Right cardiac atrium (tissue), 5 donors: ENCODE results near the gene KRTAP10-1. TPM values are rescaled to one million over a fixed set of nuclear protein-coding genes. Genes with fewer than 3 reads are reported as not detected.

ENCODE experiments used
- ATAC-seq, 2 donors: fragments of 200-7000 bp; cut with Tn5 transposase; one replicate each; pipeline versions ENCODE4 v1.8.0 to v1.9.1; 2020; ENCODE audit warnings: moderate library complexity in 2 of 2, mild to moderate bottlenecking in 1 of 2
- DNase-seq, 3 donors: peaks; one replicate each; pipeline ENCODE4 v3.0.0-alpha.2; 2020
- H3K27ac ChIP-seq: one replicate; pipeline ENCODE4 v1.5.1; 2013; ENCODE audit warnings: mild to moderate bottlenecking, low read length, control low read depth, moderate library complexity
- H3K27me3 ChIP-seq: one replicate; pipeline ENCODE4 v1.6.1; 2013; ENCODE audit not compliant: control insufficient read depth, insufficient read depth
- H3K4me1 ChIP-seq: one replicate; pipeline ENCODE4 v1.6.1; 2013; ENCODE audit warnings: low read length; ENCODE audit not compliant: control insufficient read depth, insufficient read depth
- H3K4me3 ChIP-seq: one replicate; pipeline ENCODE4 v1.5.1; 2013; ENCODE audit warnings: low read length, control low read depth
- H3K9me3 ChIP-seq: one replicate; pipeline ENCODE4 v1.6.1; 2013; ENCODE audit warnings: low read length; ENCODE audit not compliant: control insufficient read depth
- WGBS: extraction: QIAGEN DNeasy Blood & Tissue Kit; methylation state at CpG from one replicate; pipeline ENCODE4 v1.1.7; 2013; 5-methylcytosine and 5-hydroxymethylcytosine counted together
- intact Hi-C, 4 donors: fragments of 100-400 bp; cut with DNase I; formaldehyde crosslinking; loops; one replicate each; pipeline versions ENCODE4 v1.11.0 to v1.14.0; 2022 to 2023
- polyA plus RNA-seq: library from polyadenylated mRNA; stranded (reverse); fragments of 200-250 nt; gene quantifications from one replicate; pipeline ENCODE4 v1.2.3, GENCODE V29; 2013
- total RNA-seq, 4 donors: library from RNA; stranded (reverse); fragmentation: NEBNext Ultra II Directional; extraction: Animal tissue kit (Norgen Biotek cat#: 25700); gene quantifications; one replicate each; pipeline ENCODE4 v1.2.1, GENCODE V29; 2021
- donor health status: healthy with polysubstance abuse.
- donor health status: DM: no; HTN: yes; CAD: no.
- donor health status: DM: no; HTN: no; CAD: no.
- donor health status: DM: no; HTN: yes; CAD: no; lungs with severe emphysema.
- donor health status: DM: yes; HTN: yes; CAD: no.

KRTAP10-1 gene
- total and polyA plus RNA-seq, 5 donors = not detected

- no peak overlapping the region for H3K27ac ChIP-seq
- intact Hi-C loops = loop anchor here in 2 of 4 donors (10.0 kb wide), 2 partner anchors 237 to 277 kb away; no protein-coding TSS in a partner anchor
- no peak for ATAC-seq
- H3K9me3 ChIP-seq = no peaks in the 10 kb centered on the region
- H3K27me3 ChIP-seq = no peaks in the 10 kb centered on the region
- WGBS = 75% methylated on average over 15 of the region's 15 CpGs
- peak in 2 of 3 donors; percentile 3 to 37 for DNase-seq
- no peak overlapping the region for H3K4me3 ChIP-seq
- H3K4me1 ChIP-seq = no peaks in the 10 kb centered on the region
These were observed 22.7 kb downstream of the KRTAP10-1 start for GRCh38 chr21:44517175-44517899.

GRCh38 chr21:44516828-44517174, 23.2 kb downstream of the KRTAP10-1 start:
- no peak overlapping the region for H3K27ac ChIP-seq
- no peaks in the 10 kb centered on the region for H3K4me1 ChIP-seq
- DNase-seq = peak in 1 of 3 donors; percentile 30
- ATAC-seq = no peak
- WGBS = 87% methylated on average over 10 of the region's 10 CpGs
- no peak overlapping the region for H3K4me3 ChIP-seq
- H3K27me3 ChIP-seq = no peaks in the 10 kb centered on the region
- intact Hi-C loops = loop anchor here in 2 of 4 donors (10.0 kb wide), 2 partner anchors 238 to 278 kb away; no protein-coding TSS in a partner anchor
- no peaks in the 10 kb centered on the region for H3K9me3 ChIP-seq

GRCh38 chr21:44516342-44516741, 23.7 kb downstream of the KRTAP10-1 start:
- intact Hi-C loops = loop anchor here in 2 of 4 donors (10.0 kb wide), 2 partner anchors 238 to 278 kb away; no protein-coding TSS in a partner anchor
- DNase-seq (peak in 2 of 3 donors; percentile 3 to 37), ATAC-seq (no peak)
- 91% methylated on average over 13 of the region's 13 CpGs for WGBS
- Histone ChIP-seq H3K27ac (no peak overlapping the region), H3K4me3 (no peak overlapping the region), H3K9me3 (no peaks in the 10 kb centered on the region), H3K4me1 (no peaks in the 10 kb centered on the region), H3K27me3 (no peaks in the 10 kb centered on the region)

GRCh38 chr21:44515359-44516165, 24.4 kb downstream of the KRTAP10-1 start:
- 87% methylated on average over 32 of the region's 32 CpGs for WGBS
- peak in 2 of 3 donors; percentile 2 to 27 for DNase-seq
- H3K27me3 ChIP-seq = no peaks in the 10 kb centered on the region

GRCh38 chr21:44514746-44515358, 25.1 kb downstream of the KRTAP10-1 start:
- DNase-seq (peak in 2 of 3 donors; percentile 4 to 30), ATAC-seq (no peak)
- WGBS = 81% methylated on average over 11 of the region's 11 CpGs
- no peaks in the 10 kb centered on the region for H3K4me1 ChIP-seq
- no peaks in the 10 kb centered on the region for H3K9me3 ChIP-seq
- intact Hi-C loops = loop anchor here in 2 of 4 donors (10.0 kb wide), 2 partner anchors 240 to 280 kb away; no protein-coding TSS in a partner anchor
- no peak overlapping the region for H3K4me3 ChIP-seq
- no peaks in the 10 kb centered on the region for H3K27me3 ChIP-seq
- no peak overlapping the region for H3K27ac ChIP-seq

More at GRCh38 chr21:44515359-44516165, 24.4 kb downstream of the KRTAP10-1 start:
- H3K4me1 ChIP-seq = no peaks in the 10 kb centered on the region
- no peak for ATAC-seq
- intact Hi-C loops = loop anchor here in 2 of 4 donors (10.0 kb wide), 2 partner anchors 239 to 279 kb away; no protein-coding TSS in a partner anchor
- H3K27ac ChIP-seq = no peak overlapping the region
- H3K9me3 ChIP-seq = no peaks in the 10 kb centered on the region
- no peak overlapping the region for H3K4me3 ChIP-seq

- intact Hi-C loops = loop anchor here in 2 of 4 donors (10.0 kb wide), 2 partner anchors 241 to 281 kb away; no protein-coding TSS in a partner anchor
- Histone ChIP-seq H3K9me3 (no peaks in the 10 kb centered on the region), H3K27ac (no peak overlapping the region), H3K4me3 (no peak overlapping the region), H3K27me3 (no peaks in the 10 kb centered on the region), H3K4me1 (no peaks in the 10 kb centered on the region)
- peak in 2 of 3 donors; percentile 1 to 38 for DNase-seq
- 87% methylated on average over 7 of the region's 7 CpGs for WGBS
- ATAC-seq = no peak
These were observed 25.8 kb downstream of the KRTAP10-1 start for GRCh38 chr21:44514218-44514520.

- no peaks in the 10 kb centered on the region for H3K27me3 ChIP-seq
- DNase-seq (peak in 2 of 3 donors; percentile 8 to 51), ATAC-seq (no peak)
- H3K4me3 ChIP-seq = no peak overlapping the region
- no peaks in the 10 kb centered on the region for H3K9me3 ChIP-seq
- H3K4me1 ChIP-seq = no peaks in the 10 kb centered on the region
- H3K27ac ChIP-seq = no peak overlapping the region
- WGBS = 75% methylated on average over 15 of the region's 15 CpGs
- intact Hi-C loops = loop anchor here in 2 of 4 donors (10.0 kb wide), 2 partner anchors 241 to 281 kb away; no protein-coding TSS in a partner anchor
These were observed 26.4 kb downstream of the KRTAP10-1 start for GRCh38 chr21:44513389-44514217.

GRCh38 chr21:44512496-44513388, 27.3 kb downstream of the KRTAP10-1 start:
- Histone ChIP-seq H3K27ac (no peak overlapping the region), H3K4me3 (no peak overlapping the region), H3K9me3 (no peaks in the 10 kb centered on the region), H3K4me1 (no peaks in the 10 kb centered on the region), H3K27me3 (no peaks in the 10 kb centered on the region)
- WGBS = 77% methylated on average over 21 of the region's 21 CpGs
- ATAC-seq (no peak), DNase-seq (peak in 2 of 3 donors; percentile 1 to 30)
- intact Hi-C loops = loop anchor here in 2 of 4 donors (10.0 kb wide), 2 partner anchors 242 to 282 kb away; no protein-coding TSS in a partner anchor

- DNase-seq = no peak
- ATAC-seq = no peak
- intact Hi-C loops = loop anchor here in 2 of 4 donors (10.0 kb wide), 2 partner anchors 243 to 283 kb away; no protein-coding TSS in a partner anchor
- WGBS = 77% methylated on average over 8 of the region's 8 CpGs
- Histone ChIP-seq H3K4me1 (no peaks in the 10 kb centered on the region), H3K27me3 (no peaks in the 10 kb centered on the region), H3K4me3 (no peak overlapping the region), H3K9me3 (no peaks in the 10 kb centered on the region), H3K27ac (no peak overlapping the region)
These were observed 28.1 kb downstream of the KRTAP10-1 start for GRCh38 chr21:44511938-44512275.
